ENCODE data around the gene NEDD8.

GRCh38 chr14:24231263-24232120, 675 bp downstream of the NEDD8 start:
- TF ChIP-seq, protein P1, sequence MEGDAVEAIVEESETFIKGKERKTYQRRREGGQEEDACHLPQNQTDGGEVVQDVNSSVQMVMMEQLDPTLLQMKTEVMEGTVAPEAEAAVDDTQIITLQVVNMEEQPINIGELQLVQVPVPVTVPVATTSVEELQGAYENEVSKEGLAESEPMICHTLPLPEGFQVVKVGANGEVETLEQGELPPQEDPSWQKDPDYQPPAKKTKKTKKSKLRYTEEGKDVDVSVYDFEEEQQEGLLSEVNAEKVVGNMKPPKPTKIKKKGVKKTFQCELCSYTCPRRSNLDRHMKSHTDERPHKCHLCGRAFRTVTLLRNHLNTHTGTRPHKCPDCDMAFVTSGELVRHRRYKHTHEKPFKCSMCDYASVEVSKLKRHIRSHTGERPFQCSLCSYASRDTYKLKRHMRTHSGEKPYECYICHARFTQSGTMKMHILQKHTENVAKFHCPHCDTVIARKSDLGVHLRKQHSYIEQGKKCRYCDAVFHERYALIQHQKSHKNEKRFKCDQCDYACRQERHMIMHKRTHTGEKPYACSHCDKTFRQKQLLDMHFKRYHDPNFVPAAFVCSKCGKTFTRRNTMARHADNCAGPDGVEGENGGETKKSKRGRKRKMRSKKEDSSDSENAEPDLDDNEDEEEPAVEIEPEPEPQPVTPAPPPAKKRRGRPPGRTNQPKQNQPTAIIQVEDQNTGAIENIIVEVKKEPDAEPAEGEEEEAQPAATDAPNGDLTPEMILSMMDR (IDR thresholded peaks at IDR 0.05; ENCODE audit: insufficient read depth, low read length, poor library complexity, severe bottlenecking), result no peak
- TF ChIP-seq EZH2phosphoT487 (conservative IDR thresholded peaks at IDR 0.05; ENCODE audit: low read length), result no peak

Data from SU-DHL-6 (cell line).